22Rv1 (cell line): ENCODE data around the gene SCCPDH.
"Not testable (repeated sequence)": the region's sequence is repeated elsewhere in the genome, so short reads cannot be mapped to it uniquely, and the experiment has no call there.

ENCODE experiments used
- H3K27ac ChIP-seq: fragments of 450-650 bp; 2 replicates; pipeline ENCODE4 v1.5.1; 2017
- CTCF ChIP-seq: fragments of 450-650 bp; IDR thresholded peaks from 2 replicates; pipeline ENCODE4 v1.5.1; 2017; ENCODE audit warnings: mild to moderate bottlenecking
- ZFX ChIP-seq: fragments of 450-650 bp; IDR thresholded peaks from 2 replicates; pipeline ENCODE4 v1.6.1; 2017; ENCODE audit warnings: antibody characterized with exemption, borderline replicate concordance

The SCCPDH gene

DNA sequence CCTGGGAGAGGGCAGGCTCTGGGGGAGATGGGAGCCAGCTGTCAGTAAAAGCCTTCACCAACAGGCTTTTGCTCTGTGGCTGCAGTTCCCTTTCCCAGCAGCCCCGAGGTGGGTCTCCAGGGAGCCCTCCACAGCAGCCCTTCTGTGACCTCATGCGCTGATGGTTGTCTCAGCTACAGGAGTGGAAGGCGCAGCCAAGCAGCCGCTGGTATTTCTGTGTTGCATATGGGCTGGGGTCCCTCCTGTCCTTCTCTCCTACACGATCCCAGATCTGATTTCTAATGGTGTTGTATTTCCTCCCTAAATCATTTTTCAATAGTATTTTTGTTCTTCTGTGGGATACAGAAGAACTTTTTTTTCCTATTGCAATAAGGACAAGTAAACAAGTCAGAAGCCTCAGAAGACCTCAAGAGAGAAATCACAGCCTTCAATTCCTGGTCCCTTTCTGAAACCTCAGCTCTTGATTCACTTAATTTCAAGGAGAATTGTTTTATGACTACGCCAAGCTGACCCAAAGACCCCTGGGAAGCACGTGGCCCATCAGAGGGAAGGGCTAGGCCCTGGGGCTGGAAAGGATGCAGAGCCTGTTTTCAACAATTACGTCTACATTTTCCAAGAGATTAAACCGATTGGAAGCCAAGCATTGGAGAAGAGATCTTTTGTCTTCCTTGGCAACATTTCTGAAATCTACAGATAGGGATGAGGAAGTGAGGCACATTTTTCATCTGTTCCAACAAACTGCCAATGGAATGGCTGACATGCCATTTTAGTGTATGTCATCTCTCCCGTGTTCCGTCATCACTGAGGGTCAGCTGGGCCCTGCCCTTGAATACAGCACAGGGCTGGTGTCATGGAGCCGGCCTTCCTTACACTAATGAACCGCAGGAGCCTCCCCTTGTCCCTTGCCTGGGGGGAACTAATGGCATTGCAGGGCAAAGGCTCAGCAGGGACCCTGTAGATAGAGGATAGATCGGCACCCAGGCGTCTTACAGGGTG, 42.0 kb upstream of the SCCPDH start:
- H3K27ac ChIP-seq: no peak overlapping the region
- TF ChIP-seq CTCF: no peak
- TF ChIP-seq ZFX: no peak

DNA sequence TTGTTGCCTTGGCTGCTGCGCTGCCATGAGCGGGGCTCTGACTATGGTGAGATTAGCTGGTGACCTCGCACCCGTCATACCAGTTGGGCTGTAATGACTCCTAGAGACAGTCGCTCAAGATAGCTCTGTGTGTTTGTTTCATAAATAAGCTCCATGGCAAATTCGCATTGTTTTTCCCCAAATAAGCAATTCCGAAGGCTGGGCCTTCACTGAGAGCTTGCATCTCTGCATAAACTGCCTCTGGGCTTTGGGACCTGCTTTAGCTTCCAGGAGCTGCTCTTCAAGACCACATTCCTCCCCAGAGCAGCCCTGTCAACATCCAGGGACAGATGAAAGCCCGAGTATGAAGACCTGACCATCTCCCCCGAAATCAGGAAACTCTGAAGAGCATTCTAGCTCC, 40.7 kb upstream of the SCCPDH start:
- H3K27ac ChIP-seq: no peak overlapping the region
- TF ChIP-seq ZFX: no peak
- no peak for TF ChIP-seq CTCF

DNA sequence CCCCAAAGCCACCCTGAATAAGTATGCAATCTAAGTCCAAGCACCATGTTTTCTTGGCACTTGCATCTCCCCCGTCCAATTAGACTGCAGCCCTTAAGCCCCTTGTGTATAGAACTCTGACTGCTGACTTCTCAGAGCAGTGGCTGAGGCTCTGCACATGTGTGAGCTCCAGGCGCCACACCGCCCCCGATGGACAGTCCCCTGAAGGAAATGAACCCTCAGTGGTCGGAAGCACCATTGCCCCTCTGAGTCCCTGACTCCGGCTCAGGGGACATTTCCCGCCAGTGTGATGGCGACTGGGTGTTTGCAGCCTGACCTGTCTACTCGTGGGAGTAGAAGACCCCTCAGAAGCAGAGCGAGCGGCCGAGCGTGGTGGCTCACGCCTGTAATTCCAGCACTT, 37.2 kb upstream of the SCCPDH start:
- TF ChIP-seq ZFX (no peak), CTCF (peak; percentile 21; the same call in 1 of the 2 replicates)

DNA sequence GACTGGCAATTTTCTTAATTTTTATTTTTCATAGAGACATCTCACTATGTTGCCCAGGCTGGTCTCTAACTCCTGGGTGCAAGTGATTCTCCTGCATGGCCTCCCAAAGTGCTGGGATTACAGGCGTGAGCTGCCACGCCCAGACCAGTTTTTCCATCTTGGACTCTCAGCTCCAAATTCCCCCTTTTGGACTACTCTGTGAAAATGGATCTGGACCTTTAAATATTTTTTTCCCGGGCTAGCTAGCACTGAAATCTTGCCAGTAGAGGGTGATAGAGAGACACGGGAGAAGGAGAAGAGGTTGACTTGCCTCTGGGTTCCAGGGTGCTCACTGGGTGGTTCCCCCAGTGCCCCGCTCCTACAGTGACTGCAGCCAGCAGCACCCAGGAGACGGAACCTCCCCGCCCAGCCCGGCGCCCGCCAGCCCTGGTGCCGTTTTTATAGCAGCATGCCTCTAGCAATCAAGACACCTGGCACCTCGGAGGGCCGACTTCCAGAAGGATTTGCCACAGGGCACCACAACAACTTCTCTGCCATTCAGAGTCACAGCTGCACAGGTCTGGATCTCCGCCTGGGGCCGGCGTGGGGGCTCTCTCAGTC, 34.7 kb upstream of the SCCPDH start:
- TF ChIP-seq ZFX: no peak
- TF ChIP-seq CTCF: peak; percentile 99

More for the DNA sequence above, 37.2 kb upstream of the SCCPDH start:
- H3K27ac ChIP-seq: no peak overlapping the region

GRCh38 chr1:246690100-246690499, 34.1 kb upstream of the SCCPDH start:
- no peak overlapping the region for H3K27ac ChIP-seq
- TF ChIP-seq ZFX (no peak), CTCF (no peak)

More for the DNA sequence above, 34.7 kb upstream of the SCCPDH start:
- H3K27ac ChIP-seq: no peak overlapping the region

GRCh38 chr1:246691622-246692495, 32.4 kb upstream of the SCCPDH start:
- no peak overlapping the region for H3K27ac ChIP-seq
- TF ChIP-seq ZFX (no peak), CTCF (no peak)

DNA sequence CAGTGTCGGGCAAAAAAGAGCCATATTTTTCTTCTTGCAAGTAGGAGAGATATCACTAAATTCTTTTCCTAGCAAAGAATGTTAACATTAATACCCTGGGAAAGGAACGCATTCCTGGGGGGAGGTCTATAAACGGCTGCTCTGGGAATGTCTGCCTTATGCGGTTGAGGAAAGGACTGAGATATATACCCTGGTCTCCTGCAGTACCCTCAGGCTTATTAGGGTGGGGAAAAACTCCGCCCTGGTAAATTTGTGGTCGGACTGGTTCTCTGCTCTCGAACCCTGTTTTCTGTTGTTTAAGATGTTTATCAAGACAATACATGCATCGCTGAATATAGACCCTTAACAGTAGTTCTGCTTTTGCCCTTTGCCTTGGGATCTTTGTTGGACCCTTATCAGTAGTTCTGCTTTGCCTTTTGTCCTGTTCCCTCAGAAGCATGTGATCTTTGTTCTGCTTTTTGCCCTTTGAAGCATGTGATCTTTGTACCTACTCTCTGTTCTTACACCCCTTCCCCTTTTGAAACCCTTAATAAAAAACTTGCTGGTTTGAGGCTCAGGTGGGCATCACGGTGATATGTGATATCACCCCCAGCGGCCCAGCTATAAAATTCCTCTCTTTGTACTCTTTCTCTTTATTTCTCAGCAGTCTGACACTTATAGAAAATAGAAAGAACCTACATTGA, 29.9 kb upstream of the SCCPDH start:
- not testable (repeated sequence) for H3K27ac ChIP-seq
